Measurements from ENCODE around the gene EPHX1.

GRCh38 chr1:225772323-225772768, 37.6 kb upstream of the EPHX1 start:
- TF ChIP-seq MAFK (IDR thresholded peaks at IDR 0.05; ENCODE audit: partially characterized antibody) (no peak), RAD21 (conservative IDR thresholded peaks at IDR 0.05 in 1 of 2, IDR thresholded peaks at IDR 0.05 in 1 of 2) (peak; percentile 99), CBX2 (IDR thresholded peaks at IDR 0.05; ENCODE audit: borderline replicate concordance, low read depth) (no peak), NPAS2 (CRISPR knock-in tag; IDR thresholded peaks at IDR 0.05; ENCODE audit: borderline replicate concordance) (no peak), PBX3 (IDR thresholded peaks at IDR 0.05) (no peak), RNF2 (IDR thresholded peaks at IDR 0.05; ENCODE audit: borderline replicate concordance, low read depth) (no peak)
- TF ChIP-seq, protein P1, sequence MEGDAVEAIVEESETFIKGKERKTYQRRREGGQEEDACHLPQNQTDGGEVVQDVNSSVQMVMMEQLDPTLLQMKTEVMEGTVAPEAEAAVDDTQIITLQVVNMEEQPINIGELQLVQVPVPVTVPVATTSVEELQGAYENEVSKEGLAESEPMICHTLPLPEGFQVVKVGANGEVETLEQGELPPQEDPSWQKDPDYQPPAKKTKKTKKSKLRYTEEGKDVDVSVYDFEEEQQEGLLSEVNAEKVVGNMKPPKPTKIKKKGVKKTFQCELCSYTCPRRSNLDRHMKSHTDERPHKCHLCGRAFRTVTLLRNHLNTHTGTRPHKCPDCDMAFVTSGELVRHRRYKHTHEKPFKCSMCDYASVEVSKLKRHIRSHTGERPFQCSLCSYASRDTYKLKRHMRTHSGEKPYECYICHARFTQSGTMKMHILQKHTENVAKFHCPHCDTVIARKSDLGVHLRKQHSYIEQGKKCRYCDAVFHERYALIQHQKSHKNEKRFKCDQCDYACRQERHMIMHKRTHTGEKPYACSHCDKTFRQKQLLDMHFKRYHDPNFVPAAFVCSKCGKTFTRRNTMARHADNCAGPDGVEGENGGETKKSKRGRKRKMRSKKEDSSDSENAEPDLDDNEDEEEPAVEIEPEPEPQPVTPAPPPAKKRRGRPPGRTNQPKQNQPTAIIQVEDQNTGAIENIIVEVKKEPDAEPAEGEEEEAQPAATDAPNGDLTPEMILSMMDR (IDR thresholded peaks at IDR 0.05) = peak; percentile 95
- TF ChIP-seq, protein P2, sequence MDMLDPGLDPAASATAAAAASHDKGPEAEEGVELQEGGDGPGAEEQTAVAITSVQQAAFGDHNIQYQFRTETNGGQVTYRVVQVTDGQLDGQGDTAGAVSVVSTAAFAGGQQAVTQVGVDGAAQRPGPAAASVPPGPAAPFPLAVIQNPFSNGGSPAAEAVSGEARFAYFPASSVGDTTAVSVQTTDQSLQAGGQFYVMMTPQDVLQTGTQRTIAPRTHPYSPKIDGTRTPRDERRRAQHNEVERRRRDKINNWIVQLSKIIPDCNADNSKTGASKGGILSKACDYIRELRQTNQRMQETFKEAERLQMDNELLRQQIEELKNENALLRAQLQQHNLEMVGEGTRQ (IDR thresholded peaks at IDR 0.05) = no peak

All from A549 (cell line).